NB4 (cell line): ENCODE data around the gene IFT25.

ENCODE experiments used
- MYC ChIP-seq: IDR thresholded peaks from 2 replicates; pipeline ENCODE4 v1.6.1; 2011; ENCODE audit warnings: low read depth, low read length
- POLR2A ChIP-seq: IDR thresholded peaks from 2 replicates; pipeline ENCODE4 v1.6.1; 2011; ENCODE audit warnings: mild to moderate bottlenecking; ENCODE audit not compliant: insufficient read length; ENCODE audit errors: extremely low read depth
- TF ChIP-seq, protein P1 (sequence below): IDR thresholded peaks from one replicate; pipeline ENCODE4 v1.5.1; 2012; ENCODE audit warnings: low read depth, low read length
- TF ChIP-seq, protein P2 (sequence below): IDR thresholded peaks from 2 replicates; pipeline ENCODE4 v1.6.1; 2011; ENCODE audit warnings: low read depth, low read length

DNA sequence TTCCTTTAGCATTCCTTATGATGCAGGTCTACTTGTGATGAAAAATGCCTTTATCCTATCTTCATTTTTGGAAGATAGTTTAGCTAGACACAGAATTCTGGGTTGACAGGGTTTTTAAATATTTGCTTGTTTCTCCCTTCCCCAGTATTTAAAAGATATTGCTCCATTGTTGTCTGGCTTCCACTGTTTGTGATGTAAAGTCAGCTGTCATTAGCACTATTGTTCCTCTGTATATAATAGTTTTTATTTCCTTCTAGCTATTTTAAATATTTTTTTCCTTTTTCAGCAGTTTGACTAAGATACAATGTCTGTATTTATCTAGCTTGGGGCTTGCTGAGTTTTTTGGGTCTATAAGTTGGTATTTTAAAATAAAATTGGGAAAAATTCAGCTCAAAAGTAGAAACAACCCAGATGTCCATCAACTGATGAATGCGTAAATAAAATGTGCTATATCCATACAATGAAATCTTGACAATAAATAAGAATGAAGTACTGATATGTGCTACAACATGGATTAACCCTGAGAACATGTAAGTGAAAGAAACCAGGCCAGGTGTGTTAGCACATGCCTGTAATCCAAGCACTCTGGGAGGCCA lies 11.2 kb downstream of the IFT25 start:
- TF ChIP-seq, protein P1, sequence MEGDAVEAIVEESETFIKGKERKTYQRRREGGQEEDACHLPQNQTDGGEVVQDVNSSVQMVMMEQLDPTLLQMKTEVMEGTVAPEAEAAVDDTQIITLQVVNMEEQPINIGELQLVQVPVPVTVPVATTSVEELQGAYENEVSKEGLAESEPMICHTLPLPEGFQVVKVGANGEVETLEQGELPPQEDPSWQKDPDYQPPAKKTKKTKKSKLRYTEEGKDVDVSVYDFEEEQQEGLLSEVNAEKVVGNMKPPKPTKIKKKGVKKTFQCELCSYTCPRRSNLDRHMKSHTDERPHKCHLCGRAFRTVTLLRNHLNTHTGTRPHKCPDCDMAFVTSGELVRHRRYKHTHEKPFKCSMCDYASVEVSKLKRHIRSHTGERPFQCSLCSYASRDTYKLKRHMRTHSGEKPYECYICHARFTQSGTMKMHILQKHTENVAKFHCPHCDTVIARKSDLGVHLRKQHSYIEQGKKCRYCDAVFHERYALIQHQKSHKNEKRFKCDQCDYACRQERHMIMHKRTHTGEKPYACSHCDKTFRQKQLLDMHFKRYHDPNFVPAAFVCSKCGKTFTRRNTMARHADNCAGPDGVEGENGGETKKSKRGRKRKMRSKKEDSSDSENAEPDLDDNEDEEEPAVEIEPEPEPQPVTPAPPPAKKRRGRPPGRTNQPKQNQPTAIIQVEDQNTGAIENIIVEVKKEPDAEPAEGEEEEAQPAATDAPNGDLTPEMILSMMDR: no peak
- no peak for TF ChIP-seq POLR2A
- TF ChIP-seq MYC: no peak
- TF ChIP-seq, protein P2, sequence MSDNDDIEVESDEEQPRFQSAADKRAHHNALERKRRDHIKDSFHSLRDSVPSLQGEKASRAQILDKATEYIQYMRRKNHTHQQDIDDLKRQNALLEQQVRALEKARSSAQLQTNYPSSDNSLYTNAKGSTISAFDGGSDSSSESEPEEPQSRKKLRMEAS: no peak
